SHP77 (cell line): ENCODE data around the gene PARL.

Experiments used
- DNase-seq, 2 experiments: peaks; one replicate each; lab custom pipeline; 2025; lab: John Stamatoyannopoulos, UW

The PARL gene

DNA sequence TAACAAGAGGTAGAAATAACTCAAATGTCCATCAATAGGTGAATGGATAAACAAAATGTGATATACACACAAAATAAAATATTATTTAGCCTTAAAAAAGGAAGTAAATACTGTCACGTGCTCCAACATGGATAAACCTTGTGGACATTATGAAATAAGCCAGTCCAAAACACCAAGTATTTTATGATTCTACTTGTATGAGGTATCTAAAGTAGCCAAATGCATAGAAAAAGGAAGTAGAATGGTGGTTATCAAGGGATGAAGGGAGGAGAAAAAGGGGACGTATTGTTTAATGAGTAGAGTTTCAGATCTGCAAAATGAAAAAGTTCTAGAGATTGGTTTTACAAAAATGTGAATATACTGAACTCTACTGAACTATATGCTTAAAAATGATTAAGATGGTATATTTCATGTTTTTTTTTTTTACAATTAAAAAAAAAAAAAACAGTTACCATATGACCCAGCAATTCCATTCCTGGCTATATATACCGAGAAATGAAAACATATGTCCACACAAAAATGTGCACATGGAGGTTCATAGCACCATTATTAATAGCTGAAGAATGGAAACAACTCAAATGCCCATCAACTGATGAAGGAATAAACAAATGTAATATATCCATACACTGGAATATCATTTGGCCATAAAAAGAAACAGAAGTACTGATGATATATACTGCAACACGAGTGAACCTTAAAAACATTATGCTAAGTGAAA, 30.2 kb downstream of the PARL start:
- no peak for DNase-seq

DNA sequence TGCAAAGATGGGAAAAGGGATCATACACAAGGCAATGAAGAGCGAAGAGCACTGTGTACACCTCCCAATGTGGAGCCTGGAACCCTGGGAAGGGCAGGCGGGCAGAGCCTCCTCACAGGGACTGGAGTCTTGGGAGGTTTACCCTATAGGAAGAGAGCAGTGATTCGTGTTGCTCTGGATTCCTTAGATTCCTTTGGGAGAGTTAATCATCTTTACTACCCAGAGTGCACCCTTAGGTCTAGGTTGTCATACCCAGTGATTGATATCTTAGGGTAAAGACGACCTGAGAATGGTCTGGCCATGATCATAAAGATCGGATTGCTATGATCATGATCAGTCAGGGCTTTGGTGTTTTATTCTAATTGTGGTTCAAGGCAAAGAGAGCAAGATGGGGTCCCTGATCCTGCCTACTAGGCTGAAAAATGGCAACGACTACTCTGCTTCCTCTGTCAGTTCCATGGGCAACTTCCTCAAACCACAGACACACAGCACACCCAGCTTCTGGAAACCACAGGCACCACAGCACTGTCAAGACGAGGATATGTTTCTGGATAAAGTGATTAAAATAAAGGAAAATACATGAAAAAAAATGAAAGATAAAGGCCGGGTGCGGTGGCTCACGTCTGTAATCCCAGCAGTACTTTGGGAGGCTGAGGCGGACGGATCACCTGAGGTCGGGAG, 38.9 kb downstream of the PARL start:
- DNase-seq, result no peak

DNA sequence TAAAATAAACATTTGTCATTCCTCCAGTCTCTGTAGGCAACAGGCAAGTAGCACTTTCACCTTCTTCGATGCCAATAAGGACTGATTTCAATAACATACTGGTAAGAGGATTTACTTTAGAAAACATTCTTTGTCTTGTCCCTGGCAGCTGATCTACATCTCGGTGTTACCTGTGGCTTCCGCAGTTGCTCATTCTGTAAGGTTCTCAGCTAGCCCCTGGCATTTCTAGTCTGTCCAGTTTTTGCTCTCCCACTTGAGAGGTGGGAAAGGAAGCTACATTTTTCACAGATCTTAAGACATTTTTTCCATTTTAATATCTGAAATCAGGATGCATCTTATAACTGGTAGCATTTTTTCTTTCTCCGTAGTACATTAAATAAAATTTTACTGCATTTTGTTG, 39.6 kb downstream of the PARL start:
- no peak for DNase-seq

DNA sequence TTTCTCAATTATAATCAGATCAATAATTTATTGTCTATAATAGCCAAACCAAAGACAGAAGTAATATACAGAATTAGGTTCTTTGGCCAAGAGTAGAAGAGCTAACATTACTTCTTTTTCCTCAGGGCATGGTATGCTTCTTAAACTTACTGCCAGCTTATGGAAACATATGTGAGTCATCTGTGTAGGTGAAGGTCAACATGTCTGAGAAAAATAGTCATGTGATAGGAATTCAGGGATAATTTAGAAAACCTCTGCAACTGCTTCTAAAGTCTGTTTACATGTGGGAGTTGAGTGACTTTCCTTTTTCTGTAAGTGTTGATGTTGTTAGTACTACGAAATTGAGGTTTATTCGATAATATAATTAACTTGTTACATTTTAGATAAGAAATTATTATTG, 40.1 kb downstream of the PARL start:
- DNase-seq, result no peak

DNA sequence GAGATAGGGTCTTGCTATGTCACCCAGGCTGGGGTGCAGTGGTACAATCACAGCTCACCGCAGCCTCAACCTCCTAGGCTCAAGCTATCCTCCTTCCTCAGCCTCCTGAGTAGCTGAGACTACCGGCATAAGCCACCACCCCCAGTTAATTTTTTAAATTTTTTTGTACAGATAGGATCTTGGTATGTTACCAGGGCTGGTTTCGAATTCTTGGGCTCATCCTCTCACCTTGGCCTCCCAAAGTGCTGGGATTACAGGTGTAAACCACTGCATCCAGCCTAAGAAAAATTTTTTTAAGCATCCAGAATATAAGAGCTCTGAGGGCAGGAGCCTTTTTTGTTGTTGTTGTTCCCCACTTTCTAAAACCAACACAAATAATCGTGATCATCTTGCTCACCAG, 44.9 kb downstream of the PARL start:
- DNase-seq, result no peak

DNA sequence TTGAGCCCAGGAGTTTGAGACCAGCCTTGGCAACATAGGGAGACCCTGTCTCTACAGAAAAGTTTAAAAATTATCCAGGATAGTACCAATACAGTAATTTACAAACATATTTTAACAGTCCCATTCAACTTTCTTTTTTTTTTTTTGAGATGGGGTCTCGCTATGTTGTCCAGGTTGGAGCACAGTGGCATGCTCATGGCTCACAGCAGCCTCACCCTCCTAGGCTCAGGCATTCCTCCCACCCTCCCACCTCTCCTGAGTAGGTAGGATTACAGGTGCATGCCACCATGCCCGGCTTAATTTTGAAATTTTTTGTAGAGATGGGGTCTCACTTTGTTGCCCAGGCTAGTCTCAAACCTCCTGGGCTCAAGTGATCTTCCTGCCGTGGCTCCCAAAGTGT, 46.8 kb downstream of the PARL start:
- no peak for DNase-seq

DNA sequence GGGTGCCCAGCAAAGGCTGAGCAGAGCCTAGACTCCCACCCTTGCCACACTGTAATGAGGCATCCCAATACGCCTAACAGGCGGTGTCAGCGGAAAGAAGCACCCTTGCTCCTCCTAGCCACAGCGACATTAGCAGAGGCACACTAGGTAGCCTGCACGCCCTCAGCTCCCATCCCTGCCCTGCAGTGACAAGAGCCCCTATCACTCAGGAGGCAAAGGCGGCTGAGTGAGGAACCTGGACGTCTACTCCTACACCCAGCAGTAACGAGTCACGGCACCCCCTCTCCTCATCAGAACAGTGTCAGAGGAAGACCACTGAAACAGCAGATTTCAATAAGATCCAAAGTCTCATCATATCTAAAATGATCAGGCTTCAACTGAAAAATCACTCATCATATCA, 47.3 kb downstream of the PARL start:
- DNase-seq, result no peak

DNA sequence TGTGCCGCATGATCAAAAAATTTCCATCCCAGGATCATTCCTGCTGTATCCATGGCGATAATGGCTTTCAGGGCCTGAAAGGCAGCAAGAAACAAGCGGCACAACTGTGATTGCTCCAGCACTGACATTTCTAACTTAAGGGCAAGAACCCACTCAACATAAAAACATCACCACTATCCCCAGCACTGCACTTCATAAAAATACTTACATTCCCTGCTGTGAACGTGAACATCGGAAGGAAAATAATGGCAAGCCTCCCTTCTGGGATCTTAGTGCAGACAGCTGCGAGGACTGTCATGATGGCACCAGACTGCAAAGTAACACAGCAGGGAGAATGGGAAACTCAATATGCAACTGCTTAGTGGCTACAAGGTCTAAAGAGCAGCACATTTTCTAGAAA, 51.2 kb downstream of the PARL start:
- DNase-seq, result no peak

DNA sequence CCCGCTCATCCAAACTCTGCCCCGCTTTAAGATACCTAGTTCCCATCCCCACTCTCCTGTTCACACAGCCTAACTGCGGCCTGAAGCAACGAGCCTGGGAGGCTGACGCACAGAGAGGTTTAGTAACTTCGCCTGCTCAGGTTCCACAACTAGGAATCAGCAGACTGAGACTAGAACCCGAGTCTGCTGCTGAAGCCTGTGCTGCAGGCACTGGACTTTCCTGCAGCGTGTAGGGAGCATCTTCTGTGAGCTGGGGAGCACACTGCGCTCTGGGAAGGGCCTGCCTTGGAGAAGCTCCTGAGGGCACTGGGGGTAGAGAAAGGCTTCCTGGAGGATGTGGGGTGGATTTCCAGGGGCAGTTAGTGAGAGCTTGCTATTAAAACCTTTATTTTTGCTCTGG, 54.5 kb downstream of the PARL start:
- DNase-seq, result no peak

DNA sequence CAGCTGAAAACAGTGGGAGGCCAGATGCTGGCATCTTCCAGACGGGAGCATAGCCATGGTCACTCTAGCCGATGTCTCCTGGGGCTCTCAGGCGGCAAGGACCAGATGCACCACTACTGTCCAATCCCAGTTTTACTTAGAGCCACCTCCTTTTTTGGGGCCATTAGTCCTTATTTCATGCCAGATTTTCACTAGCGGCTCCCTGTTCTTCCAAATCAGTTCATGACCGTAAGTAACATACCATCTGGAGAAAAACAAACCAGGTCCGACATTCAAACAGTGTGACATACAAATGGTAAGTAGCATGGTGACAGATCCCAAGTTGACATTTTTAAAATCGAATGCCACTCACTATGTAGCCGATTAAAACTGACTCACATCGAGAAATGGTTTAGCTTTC, 55.2 kb downstream of the PARL start:
- no peak for DNase-seq

DNA sequence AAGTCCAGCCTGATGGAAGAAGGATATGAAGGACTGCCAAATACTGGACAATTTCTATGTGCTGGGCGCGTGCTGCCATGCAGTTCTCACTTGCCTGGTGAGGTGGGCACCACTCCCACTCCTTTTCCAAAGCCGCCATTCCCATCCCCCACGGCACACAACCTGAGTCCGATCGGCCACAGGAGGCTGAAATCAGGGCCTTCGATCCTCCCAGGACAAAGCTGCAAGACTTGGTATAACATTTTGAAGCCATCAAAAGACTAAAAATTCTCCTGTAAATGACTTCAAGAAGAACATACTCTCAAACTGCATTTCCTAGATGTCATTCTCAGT, 56.2 kb downstream of the PARL start:
- DNase-seq, result no peak

DNA sequence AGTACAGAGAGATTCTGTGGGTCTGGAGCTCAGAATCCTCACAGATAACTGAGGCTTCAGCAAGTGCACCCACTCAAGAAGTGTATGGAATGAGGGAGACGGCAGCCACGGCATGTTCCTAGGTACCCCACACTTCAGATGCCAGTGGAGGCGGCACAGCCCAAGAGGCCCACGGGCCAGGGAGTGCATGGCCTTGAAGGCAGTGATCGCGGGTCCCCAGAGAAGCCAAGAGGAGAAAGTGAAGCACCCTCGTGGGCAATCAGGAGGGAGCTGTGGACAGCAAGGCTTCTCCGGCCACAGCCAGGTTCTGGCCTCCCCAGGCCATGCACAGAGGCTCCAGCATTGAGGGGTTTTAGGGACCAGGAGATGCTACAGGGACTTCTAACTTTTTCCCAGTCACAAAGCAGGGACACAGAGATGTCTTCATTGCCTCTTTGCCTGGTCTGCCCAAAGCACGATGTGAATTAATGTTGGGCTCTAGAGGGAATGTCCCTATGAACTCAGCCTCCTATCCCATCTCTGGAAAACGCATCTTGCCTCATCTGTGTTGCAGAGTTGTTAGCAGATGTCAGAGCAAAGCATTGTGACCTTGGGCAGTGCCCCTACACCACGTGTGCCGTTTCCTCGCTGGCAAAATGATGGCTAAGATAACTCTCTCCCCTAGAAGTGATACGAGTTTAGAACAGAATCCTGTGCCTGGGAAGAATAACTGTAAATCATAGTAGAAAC, 56.7 kb downstream of the PARL start:
- no peak for DNase-seq

DNA sequence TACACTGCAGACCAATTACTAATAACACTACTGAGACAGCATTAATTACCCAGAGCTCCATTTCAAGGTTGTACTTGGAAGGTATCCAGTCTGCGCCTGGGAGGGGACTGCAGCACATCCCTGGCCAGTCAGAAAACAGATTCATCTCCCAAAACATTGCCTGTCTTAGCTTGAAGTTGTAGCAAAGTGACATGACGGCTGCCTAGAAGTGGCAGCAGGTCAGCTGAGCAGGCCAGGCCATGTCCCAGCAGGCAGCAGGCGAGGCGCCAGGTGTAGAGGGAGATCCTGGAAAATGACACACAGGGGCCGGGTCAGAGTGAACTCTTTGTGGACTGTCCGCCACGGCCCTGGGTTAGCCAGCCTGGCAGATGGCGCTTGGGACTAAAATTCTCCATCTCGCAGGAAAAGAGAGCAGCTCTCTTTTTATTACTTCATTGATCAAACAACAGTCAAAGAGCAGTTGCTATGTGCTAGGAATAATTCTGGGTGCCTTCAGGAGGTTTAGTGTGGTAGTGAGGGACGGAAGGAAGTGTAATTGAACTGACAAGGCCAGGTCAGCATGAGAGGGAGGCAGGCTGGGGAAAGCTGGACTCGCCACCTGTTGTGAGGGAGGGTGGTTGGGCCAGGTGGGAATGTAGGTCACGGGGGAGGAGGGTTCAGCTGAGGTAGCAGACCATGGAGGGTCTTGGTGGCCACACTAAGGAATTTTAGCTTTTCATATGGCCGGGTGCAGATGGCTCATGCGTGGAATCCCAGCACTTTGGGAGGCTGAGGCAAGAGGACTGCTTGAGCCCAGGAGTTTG, 58.0 kb downstream of the PARL start:
- peak; percentile 36 to 61 for DNase-seq

DNA sequence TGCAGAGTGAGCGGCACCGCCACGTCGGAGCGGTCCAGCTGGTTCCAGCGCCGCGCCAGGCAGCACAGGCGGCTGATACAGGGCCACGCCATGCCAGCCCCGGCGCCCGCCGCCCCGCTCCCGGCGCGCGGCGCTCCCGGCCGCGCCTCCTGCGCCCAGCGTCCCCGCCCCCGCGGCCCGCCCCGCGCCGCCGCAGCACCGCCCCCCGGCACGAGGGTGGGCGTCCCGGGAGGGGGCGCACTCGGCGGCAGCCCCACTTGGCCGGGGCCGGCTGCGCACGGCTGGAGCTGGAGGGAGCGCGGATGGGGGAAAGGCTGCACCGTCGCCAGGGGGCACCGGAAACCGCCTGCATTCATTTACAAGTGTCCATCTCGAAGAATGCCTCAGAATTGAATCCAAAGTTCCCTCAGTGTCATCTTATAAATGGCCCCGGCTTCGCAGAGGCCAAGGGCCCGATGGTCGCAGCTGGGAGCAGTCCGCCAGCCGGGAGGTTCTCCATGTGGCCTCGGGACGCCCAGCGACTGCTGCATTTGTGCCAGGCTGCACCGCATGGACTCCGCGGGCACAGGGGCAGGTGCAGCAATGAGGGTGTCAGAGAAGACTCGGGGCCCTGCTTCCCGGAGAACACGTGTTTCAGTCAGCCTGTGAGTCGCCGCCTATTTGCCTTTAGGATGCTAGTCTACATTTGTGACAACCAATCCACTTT, 59.1 kb downstream of the PARL start, which contains the start of gene MAP6D1:
TSS of gene MAP6D1 (minus strand) at position 122 of the 706 bp plus-strand sequence. CDS start at position 92, 30 bp downstream.
- peak; percentile 59 to 81 for DNase-seq

DNA sequence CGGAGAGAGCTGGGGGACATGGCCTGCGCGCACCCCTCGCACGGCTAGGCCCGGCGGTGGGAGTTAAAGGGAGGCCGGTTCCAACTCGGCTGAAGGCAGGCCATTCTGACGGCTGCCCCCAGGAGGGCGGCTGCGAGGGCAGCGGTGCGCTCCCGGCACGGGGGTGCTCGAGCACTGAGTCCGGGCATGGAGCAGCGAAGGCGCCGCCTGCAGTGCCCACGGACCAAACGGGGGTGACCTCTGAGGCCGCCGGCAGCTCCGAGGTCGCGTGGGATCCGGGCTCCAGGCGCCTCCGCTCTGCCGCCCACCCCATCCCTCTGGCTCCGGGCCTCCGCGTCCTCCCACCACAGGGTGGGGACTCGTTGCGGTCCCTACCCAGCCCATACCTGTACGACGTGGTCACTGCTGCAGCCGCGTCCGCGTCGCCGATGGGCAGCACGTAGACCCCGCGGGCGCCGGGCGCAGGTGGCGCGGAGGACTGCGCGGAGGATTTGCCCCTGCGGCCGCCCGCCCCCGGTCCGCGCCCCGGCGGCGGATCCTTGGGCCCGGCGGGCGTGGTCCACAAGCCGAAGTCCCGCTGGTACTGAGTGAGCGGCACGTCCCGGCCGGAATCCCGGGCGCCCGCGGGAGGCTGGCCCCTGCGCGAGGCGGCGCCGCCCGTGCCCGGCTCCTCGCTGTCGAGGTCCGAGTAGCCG, 59.8 kb downstream of the PARL start:
- DNase-seq, result no peak

DNA sequence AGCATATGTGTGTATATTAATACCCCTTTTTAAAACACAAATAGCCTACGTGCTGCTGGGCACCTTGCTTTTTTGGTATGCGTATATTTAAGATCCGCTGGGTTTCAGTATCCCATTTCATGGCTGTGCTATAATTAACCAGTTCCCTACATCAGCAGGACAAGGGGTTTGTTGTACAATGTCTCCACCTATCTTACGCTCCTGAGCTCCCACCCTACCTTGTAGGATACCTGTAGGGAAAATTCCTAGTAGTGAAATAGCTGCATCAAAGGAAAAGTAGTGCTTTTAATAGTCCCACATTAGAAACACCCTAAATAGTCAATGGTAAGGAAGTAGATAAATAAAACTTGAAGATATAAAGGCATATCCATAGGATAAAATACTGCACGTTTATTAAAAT, 60.7 kb downstream of the PARL start:
- DNase-seq, result peak; percentile 16 to 38

DNA sequence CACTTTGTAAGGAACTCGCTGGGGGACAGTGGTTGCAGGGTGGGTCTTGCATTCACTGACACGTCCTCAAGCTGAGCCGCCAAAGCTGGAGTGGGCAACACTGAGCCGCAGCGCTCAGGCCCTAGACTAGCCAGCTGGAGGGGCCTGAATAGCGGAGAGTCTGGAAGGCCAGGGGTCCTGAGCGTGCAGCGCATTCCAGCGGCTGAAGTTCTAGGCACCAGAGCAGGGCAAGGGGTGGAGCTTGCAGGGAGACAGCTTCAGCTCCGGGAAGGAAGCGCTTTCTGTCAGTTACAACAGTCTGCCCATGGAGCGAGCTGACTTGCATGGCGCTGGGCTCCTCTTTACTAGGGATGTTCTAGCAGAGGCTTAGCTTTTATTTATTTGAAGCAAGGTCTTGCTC, 62.0 kb downstream of the PARL start:
- no peak for DNase-seq

DNA sequence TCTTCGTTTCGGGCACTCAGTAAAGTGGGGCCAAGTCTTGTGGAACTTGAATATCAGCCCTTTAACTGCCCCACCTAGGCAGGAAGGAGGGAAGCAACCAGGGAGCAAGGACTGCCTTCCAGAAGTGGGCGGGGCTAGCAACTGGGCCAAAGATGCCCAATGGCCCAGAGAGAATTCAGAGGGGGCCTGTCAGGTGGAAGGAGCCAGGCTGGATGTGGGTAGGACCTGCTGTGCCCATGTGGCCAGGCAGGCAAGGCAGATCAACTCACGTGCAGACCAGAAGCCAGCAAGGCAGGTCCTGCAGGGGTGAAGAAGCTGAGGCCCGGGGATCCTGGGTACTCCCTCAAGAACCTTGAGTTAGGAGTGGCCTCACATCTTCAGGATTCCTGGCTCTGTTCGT, 64.8 kb downstream of the PARL start:
- DNase-seq, result no peak

DNA sequence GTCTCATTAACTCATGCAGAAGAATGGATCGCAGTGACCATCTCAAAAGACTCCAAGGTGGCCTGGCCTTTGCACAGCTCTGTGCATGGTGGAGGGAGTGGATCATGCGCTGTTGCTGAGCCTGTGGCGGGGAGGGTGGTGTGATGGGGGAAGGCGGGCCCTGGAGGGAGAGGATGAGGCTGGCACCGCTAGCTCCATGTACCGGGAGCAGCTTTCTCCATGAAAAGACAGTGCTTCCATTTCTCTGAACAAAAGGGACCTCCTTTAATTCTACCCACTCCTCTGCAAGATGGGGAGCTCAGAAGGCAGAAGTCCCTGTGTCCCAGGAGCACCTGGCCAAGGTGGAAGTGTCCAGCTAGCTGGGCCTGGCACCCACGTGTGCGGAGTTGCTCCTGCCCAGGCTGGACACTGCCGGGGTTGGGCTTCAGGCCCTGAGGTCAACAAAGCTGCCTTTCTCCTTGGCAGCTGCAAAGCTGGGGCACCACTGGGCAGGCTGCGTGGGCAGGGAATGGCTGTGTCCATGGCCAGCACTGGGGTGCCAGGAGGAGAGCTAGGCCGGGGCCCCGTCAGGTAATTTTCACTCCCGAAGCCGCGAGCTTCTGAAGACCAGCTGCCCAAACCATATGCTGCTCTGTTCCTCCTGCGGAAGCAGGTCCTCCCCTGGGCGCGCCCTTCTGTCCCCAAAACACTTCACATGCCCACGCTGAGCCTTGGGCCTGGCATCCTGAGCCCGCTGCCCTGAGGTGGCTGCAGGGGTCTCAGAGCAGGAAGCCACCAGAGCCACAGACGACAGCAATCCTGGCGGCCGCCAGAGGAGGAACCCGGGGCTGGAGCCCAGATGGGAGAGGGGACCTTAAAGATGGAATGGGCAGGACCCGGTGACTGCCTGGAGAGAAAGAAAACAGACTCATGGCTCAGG, 65.7 kb downstream of the PARL start:
- DNase-seq, result no peak

DNA sequence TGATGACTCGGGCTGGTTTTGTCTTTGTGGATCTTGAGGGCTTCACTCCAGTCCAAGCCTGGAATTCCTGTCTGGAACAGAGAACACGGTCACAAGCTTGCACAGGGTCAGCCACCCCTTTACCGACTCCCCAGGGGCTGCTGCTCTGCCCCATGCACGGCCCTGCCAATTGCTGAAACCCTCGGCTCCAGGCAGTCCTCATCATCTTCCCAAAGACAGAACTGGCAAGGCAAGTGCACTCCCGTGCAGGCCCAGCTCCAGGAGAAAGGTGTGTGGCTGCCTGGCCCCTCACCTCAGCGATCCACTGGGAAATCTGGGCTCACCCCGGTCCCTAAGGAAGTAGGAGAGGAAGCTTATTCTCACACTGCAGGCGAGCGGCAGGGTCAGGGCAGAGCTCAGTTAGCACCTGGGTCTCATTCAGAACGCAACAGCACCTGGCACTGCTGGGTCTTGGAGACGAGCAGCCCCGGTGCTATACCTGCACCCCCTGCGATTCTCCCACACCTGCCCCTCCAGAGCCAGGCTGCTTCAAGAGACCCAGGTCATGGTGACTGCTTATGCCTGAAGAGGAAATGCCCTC, 66.5 kb downstream of the PARL start:
- DNase-seq, result no peak
